ENCODE data around the gene CDC42BPA. TPM values are rescaled to one million over a fixed set of nuclear protein-coding genes. Genes with fewer than 3 reads are reported as not detected.
"Not testable (repeated sequence)": the region's sequence is repeated elsewhere in the genome, so short reads cannot be mapped to it uniquely, and the experiment has no call there.

CDC42BPA gene
- total RNA-seq, 1 donor from 2014 or later, result 42.7 TPM

DNA sequence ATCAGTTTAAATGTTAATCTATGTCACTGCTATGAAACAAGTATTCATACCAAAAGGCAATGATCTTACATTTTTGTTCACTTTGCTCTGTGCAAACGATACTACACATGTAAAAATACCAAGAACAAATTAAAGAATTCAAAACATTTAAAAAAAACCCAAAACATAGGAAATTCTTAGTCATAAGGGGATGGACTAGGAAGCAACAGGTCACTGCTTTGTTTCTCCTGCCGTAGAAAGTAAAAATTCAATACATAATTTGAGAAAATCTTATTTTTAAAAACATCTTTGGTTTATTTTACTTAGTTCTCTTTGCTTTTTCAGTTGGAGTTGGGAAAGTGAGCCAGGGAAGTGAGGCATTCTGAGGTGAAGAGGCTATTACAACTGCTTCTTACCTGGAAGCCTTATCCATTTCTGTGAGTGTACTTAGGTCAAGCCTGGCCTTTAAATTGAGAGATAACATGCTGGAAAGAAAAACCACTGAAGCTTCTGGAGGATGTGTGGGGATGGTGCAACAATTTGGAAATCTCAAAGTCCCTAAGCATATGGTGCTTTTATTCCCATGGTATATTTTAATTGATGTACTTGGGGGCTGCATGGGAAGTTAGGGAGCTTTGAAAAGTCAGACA, 183.5 kb downstream of the CDC42BPA start:
- no peak overlapping the region for H3K27ac ChIP-seq
- H3K4me3 ChIP-seq, result no peak overlapping the region
- no peak for DNase-seq (ENCODE audit: extremely low spot score in 2 of 2)
- no peak for TF ChIP-seq POLR2AphosphoS5 (IDR thresholded peaks at IDR 0.05; ENCODE audit: insufficient read depth in 1 of 2, low read depth in 1 of 2)
- TF ChIP-seq, protein P1, sequence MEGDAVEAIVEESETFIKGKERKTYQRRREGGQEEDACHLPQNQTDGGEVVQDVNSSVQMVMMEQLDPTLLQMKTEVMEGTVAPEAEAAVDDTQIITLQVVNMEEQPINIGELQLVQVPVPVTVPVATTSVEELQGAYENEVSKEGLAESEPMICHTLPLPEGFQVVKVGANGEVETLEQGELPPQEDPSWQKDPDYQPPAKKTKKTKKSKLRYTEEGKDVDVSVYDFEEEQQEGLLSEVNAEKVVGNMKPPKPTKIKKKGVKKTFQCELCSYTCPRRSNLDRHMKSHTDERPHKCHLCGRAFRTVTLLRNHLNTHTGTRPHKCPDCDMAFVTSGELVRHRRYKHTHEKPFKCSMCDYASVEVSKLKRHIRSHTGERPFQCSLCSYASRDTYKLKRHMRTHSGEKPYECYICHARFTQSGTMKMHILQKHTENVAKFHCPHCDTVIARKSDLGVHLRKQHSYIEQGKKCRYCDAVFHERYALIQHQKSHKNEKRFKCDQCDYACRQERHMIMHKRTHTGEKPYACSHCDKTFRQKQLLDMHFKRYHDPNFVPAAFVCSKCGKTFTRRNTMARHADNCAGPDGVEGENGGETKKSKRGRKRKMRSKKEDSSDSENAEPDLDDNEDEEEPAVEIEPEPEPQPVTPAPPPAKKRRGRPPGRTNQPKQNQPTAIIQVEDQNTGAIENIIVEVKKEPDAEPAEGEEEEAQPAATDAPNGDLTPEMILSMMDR (IDR thresholded peaks at IDR 0.05), result no peak
- no peak for TF ChIP-seq POLR2A (IDR thresholded peaks at IDR 0.05)
- H3K27me3 ChIP-seq, result no peaks in the 10 kb centered on the region
- H3K9me3 ChIP-seq, result no peaks in the 10 kb centered on the region
- peaks cover 6% of the 10 kb centered on the region for H3K4me1 ChIP-seq
- peaks cover 0 to 14% of the 10 kb centered on the region in 2 donors for H3K36me3 ChIP-seq
- intact Hi-C loops (cut with DNase I), result no loop called here

DNA sequence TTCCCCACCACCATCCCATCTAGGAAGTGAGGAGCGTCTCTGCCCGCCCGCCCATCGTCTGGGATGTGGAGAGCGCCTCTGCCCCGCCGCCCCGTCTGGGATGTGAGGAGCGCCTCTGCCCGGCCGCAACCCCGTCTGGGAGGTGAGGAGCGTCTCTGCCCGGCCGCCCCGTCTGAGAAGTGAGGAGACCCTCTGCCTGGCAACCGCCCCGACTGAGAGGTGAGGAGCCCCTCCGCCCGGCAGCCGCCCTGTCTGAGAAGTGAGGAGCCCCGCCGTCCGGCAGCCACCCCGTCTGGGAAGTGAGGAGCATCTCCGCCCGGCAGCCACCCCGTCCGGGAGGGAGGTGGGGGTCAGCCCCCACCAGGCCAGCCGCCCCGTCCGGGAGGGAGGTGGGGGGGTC, 185.6 kb downstream of the CDC42BPA start:
- H3K27me3 ChIP-seq; H3K36me3 ChIP-seq; H3K4me1 ChIP-seq; H3K9me3 ChIP-seq; intact Hi-C loops (cut with DNase I); H3K4me3 ChIP-seq; H3K27ac ChIP-seq; DNase-seq (ENCODE audit: extremely low spot score in 2 of 2): not testable (repeated sequence)

DNA sequence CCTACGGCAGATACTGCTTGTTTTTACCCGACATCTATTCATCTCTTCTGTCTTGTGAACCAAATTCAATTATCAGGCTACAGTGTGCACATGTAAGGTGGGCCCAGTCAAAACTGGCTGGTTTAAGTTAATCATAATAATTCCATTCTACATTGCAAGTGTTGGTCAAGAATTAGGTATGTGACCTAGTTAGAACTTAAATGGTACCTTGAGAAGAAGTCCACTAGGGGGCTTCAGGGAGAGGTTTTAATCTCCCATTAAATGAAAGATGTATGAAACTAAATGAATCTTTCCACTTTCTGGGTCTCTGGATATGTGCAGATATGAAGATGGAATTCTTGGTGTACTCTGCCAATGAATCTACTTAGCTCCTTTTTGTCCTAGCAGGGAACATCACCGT, 187.1 kb downstream of the CDC42BPA start:
- Histone ChIP-seq H3K9me3 (no peaks in the 10 kb centered on the region), H3K27me3 (no peaks in the 10 kb centered on the region), H3K4me3 (no peak overlapping the region), H3K27ac (no peak overlapping the region), H3K36me3 (no peaks in the 10 kb centered on the region), H3K4me1 (peaks cover 6% of the 10 kb centered on the region)
- intact Hi-C loops (cut with DNase I), result no loop called here
- DNase-seq (ENCODE audit: extremely low spot score in 2 of 2), result no peak
- TF ChIP-seq, protein P1 (IDR thresholded peaks at IDR 0.05), result peak in 1 of 3 experiments; percentile 27
- TF ChIP-seq POLR2A (IDR thresholded peaks at IDR 0.05), result no peak
- no peak for TF ChIP-seq POLR2AphosphoS5 (IDR thresholded peaks at IDR 0.05; ENCODE audit: insufficient read depth in 1 of 2, low read depth in 1 of 2)

DNA sequence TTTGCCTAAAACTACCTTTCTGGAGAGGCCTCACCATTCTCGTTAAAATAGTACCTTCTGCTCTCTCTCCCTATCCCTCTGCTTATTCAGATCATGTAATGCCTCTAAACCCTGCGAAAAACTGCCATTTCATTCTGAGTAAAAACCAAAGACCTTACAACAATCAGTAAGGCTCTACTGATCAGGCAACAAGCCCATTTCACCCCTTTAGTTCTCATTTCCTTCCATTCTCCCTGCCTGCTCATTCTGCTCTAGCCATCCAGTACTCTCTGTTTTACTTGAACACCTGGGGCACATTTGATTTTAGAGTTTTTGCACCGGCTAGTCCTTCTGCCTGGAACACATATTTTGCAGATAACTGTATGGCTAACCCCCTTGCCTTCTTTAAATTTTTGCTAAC, 190.4 kb downstream of the CDC42BPA start:
- Histone ChIP-seq H3K36me3 (no peaks in the 10 kb centered on the region), H3K27me3 (no peaks in the 10 kb centered on the region), H3K4me3 (no peak overlapping the region), H3K4me1 (no peaks in the 10 kb centered on the region), H3K9me3 (no peaks in the 10 kb centered on the region), H3K27ac (no peak overlapping the region)
- no peak for TF ChIP-seq POLR2AphosphoS5 (IDR thresholded peaks at IDR 0.05; ENCODE audit: insufficient read depth in 1 of 2, low read depth in 1 of 2)
- no peak for TF ChIP-seq POLR2A (IDR thresholded peaks at IDR 0.05)
- TF ChIP-seq, protein P1 (IDR thresholded peaks at IDR 0.05), result no peak
- no peak for DNase-seq (ENCODE audit: extremely low spot score in 2 of 2)
- intact Hi-C loops (cut with DNase I), result no loop called here

DNA sequence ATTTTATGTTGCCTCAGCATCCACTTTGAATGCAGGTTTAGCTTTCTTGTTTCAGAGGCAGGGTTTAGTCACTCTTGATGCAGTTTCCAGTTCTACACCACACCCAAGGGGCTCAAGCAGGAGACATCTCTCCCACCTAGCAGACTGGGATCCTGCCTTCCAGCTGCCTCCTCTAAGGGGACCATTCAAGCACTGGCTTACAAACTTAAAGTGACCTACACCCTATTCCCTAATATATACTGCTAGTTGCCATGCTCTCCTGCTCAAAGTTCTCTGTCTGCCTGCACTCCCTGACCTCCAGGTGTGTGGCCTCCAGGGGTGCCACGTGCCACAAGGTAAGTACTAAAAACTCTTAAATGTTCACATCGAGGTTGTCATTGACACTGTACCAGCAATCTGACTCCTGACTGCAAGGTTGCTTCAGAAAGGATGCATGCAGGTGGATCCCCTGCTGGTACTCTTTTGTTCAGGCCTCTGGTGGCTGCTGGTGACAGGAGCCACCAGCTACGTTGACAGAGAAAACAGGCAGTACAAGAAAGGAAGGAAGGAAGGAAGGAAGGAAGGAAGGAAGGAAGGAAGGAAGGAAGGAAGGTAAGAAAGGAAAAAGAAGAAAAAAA, 192.3 kb downstream of the CDC42BPA start:
- no peak for TF ChIP-seq POLR2A (IDR thresholded peaks at IDR 0.05)
- TF ChIP-seq, protein P1 (IDR thresholded peaks at IDR 0.05), result no peak
- TF ChIP-seq POLR2AphosphoS5 (IDR thresholded peaks at IDR 0.05; ENCODE audit: insufficient read depth in 1 of 2, low read depth in 1 of 2), result no peak
- Histone ChIP-seq H3K9me3 (no peaks in the 10 kb centered on the region), H3K27ac (no peak overlapping the region), H3K4me3 (no peak overlapping the region), H3K27me3 (no peaks in the 10 kb centered on the region), H3K36me3 (no peaks in the 10 kb centered on the region), H3K4me1 (no peaks in the 10 kb centered on the region)
- DNase-seq (ENCODE audit: extremely low spot score in 2 of 2), result no peak
- intact Hi-C loops (cut with DNase I), result no loop called here
